ENCODE measurements around the gene SMIM38. TPM values are rescaled to one million over a fixed set of nuclear protein-coding genes. Genes with fewer than 3 reads are reported as not detected.

The SMIM38 gene
- total and polyA plus RNA-seq, 4 donors = 0.08 to 1.3 (median 0.43) TPM

GRCh38 chr11:69166218-69167115, 10.7 kb downstream of the SMIM38 start:
- no peak overlapping the region for H3K9ac ChIP-seq (ENCODE audit: insufficient read depth in 1 of 2, low read length in 2 of 2)
- WGBS, 2 donors = 50 to 51% methylated on average over 21 of the region's 21 CpGs
- H3K27me3 ChIP-seq (ENCODE audit: control insufficient read depth in 3 of 3, insufficient read depth in 3 of 3, low read length in 2 of 3) = no peaks in the 10 kb centered on the region
- ATAC-seq (ENCODE audit: insufficient read depth, low FRiP score) (peak; percentile 69), DNase-seq (peak in 2 of 3 donors; percentile 22 to 46)
- no peak overlapping the region for H3K4me3 ChIP-seq
- H3K36me3 ChIP-seq (ENCODE audit: control insufficient read depth in 4 of 4, insufficient read depth in 4 of 4, low read length in 4 of 4) = no peaks in the 10 kb centered on the region
- TF ChIP-seq, protein P1, sequence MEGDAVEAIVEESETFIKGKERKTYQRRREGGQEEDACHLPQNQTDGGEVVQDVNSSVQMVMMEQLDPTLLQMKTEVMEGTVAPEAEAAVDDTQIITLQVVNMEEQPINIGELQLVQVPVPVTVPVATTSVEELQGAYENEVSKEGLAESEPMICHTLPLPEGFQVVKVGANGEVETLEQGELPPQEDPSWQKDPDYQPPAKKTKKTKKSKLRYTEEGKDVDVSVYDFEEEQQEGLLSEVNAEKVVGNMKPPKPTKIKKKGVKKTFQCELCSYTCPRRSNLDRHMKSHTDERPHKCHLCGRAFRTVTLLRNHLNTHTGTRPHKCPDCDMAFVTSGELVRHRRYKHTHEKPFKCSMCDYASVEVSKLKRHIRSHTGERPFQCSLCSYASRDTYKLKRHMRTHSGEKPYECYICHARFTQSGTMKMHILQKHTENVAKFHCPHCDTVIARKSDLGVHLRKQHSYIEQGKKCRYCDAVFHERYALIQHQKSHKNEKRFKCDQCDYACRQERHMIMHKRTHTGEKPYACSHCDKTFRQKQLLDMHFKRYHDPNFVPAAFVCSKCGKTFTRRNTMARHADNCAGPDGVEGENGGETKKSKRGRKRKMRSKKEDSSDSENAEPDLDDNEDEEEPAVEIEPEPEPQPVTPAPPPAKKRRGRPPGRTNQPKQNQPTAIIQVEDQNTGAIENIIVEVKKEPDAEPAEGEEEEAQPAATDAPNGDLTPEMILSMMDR (IDR thresholded peaks at IDR 0.05; ENCODE audit: control extremely low read depth, extremely low read depth) = no peak
- peaks cover 0 to 2% (median 0%) of the 10 kb centered on the region in 5 donors for H3K4me1 ChIP-seq (ENCODE audit: control insufficient read depth in 5 of 5, insufficient read depth in 5 of 5, low read length in 5 of 5)
- no peak overlapping the region for H3K27ac ChIP-seq (ENCODE audit: low read depth in 1 of 2, low read length in 1 of 2)
- peaks cover 0 to 5% (median 2%) of the 10 kb centered on the region in 4 donors for H3K9me3 ChIP-seq (ENCODE audit: control insufficient read depth in 4 of 4, insufficient read depth in 3 of 4, low read length in 3 of 4)

DNA sequence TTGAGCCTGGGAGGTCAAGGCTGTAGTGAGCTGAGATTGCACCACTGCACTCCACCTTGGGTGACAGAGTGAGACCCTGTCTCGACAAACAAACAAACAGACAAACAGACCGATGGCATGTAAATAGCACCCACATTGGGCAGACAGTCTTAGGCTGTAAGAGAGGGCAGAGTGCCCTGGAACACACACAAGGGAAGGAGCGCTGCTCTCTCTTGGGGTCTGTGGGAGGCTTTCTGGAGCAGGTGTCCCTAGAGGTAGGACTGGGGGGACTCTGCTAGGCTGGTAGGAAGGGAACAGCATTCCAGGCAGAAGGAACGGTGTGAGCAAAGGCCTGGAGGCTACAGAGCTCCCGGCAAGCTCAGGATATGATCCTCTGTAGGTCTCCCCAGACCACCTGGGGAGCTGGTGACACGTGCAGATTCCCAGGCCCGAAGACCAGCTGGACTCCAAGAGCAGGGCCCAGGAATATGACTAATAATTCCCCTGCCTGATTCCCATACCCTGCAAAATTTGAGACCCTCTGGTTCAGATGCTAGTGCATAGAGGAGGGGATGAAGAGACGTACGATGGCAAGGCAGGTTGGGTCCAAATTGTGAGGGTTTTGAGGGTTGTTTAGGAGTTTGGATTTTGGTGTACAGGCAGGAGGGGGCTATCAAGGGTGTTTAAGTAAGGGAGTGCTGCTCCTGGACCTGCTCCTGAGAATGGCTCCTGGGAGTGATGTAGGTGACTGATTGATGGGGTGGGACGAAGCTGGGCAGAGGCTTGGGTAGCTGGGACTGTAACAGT, 11.6 kb downstream of the SMIM38 start:
- TF ChIP-seq, protein P1 (IDR thresholded peaks at IDR 0.05; ENCODE audit: control extremely low read depth, extremely low read depth) = no peak
- no peak overlapping the region for H3K9ac ChIP-seq (ENCODE audit: insufficient read depth in 1 of 2, low read length in 2 of 2)
- no peaks in the 10 kb centered on the region for H3K27me3 ChIP-seq (ENCODE audit: control insufficient read depth in 3 of 3, insufficient read depth in 3 of 3, low read length in 2 of 3)
- H3K36me3 ChIP-seq (ENCODE audit: control insufficient read depth in 4 of 4, insufficient read depth in 4 of 4, low read length in 4 of 4) = no peaks in the 10 kb centered on the region
- peaks cover 0 to 5% (median 2%) of the 10 kb centered on the region in 4 donors for H3K9me3 ChIP-seq (ENCODE audit: control insufficient read depth in 4 of 4, insufficient read depth in 3 of 4, low read length in 3 of 4)
- DNase-seq = no peak
- ATAC-seq (ENCODE audit: insufficient read depth, low FRiP score) = no peak
- H3K27ac ChIP-seq (ENCODE audit: low read depth in 1 of 2, low read length in 1 of 2) = no peak overlapping the region
- 90 to 93% methylated on average over 10 of the region's 10 CpGs for WGBS, 2 donors
- peaks cover 0 to 2% (median 0%) of the 10 kb centered on the region in 5 donors for H3K4me1 ChIP-seq (ENCODE audit: control insufficient read depth in 5 of 5, insufficient read depth in 5 of 5, low read length in 5 of 5)
- H3K4me3 ChIP-seq = no peak overlapping the region

DNA sequence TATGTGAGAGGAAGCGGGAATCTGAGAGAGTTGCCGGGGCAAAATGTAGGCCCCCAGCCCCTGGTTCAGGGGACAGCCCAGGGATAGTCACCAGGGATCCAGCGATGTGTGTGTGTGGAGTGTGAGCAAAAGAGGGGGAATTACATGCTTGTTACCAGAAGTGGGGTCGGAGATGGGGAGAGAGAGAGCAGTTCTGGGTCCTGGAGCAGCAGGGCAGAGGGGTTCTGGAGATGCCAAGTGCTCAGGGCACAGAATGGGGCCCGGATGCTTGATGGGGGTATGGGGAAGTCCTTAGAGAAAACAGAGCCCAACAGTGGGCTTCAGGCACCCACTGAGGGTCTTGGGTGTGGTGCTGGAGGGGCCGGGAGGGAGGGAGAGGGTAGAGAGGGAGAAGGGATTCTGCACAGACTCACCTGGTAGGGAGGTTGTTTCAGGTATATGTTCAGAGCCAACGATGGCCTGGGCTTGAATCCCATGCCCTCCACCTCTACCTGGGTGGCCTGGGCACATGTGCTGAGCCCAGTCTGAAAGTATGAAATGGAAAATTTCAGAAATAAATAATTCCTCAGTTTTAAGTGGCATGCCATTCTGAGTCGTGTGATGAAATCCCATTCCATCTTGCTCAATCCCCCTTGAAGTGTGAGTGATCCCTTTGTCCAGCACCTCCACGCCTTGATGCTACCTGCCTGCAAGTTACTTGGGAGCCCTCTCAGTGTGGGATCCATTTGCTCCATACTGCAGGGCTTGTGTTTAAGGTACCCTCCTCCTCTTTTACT, 12.4 kb downstream of the SMIM38 start:
- H3K9me3 ChIP-seq (ENCODE audit: control insufficient read depth in 4 of 4, insufficient read depth in 3 of 4, low read length in 3 of 4) = peaks cover 0 to 5% (median 2%) of the 10 kb centered on the region in 4 donors
- H3K36me3 ChIP-seq (ENCODE audit: control insufficient read depth in 4 of 4, insufficient read depth in 4 of 4, low read length in 4 of 4) = no peaks in the 10 kb centered on the region
- no peaks in the 10 kb centered on the region for H3K27me3 ChIP-seq (ENCODE audit: control insufficient read depth in 3 of 3, insufficient read depth in 3 of 3, low read length in 2 of 3)
- H3K4me1 ChIP-seq (ENCODE audit: control insufficient read depth in 5 of 5, insufficient read depth in 5 of 5, low read length in 5 of 5) = peaks cover 0 to 2% (median 0%) of the 10 kb centered on the region in 5 donors
- 69 to 79% methylated on average over 9 of the region's 9 CpGs for WGBS, 2 donors
- H3K27ac ChIP-seq (ENCODE audit: low read depth in 1 of 2, low read length in 1 of 2) = no peak overlapping the region
- no peak for ATAC-seq (ENCODE audit: insufficient read depth, low FRiP score)
- TF ChIP-seq, protein P1 (IDR thresholded peaks at IDR 0.05; ENCODE audit: control extremely low read depth, extremely low read depth) = no peak
- peak in 1 of 3 donors; percentile 37 for DNase-seq
- H3K9ac ChIP-seq (ENCODE audit: insufficient read depth in 1 of 2, low read length in 2 of 2) = no peak overlapping the region
- no peak overlapping the region for H3K4me3 ChIP-seq
